Activated naive CD8-positive, alpha-beta T cell treated with anti-CD3 and anti-CD28 coated beads, Interleukin-2, amount 10 ng/mL, durations not matched to agents 7 days and 5 days (primary cell): ENCODE results near the gene SPANXN5. TPM values are rescaled to one million over a fixed set of nuclear protein-coding genes. Genes with fewer than 3 reads are reported as not detected.

Experiments used
- total RNA-seq, 2 experiments: library from RNA; stranded (reverse); gene quantifications; one replicate each; pipeline ENCODE4 v1.2.3, GENCODE V29; 2021

The SPANXN5 gene
- total RNA-seq, 2 experiments from 2014 or later = not detected

Other genes starting within 250 kb of the SPANXN5 start
- gene SSX7, start 142.5 kb downstream of the SPANXN5 start, total RNA-seq = not detected
- not detected for gene SSX2, start 90.2 kb downstream of the SPANXN5 start, total RNA-seq
- not detected for gene SSX2B, start 46.2 kb downstream of the SPANXN5 start, total RNA-seq
- gene XAGE5, start 13.9 kb upstream of the SPANXN5 start, total RNA-seq = not detected
- gene XAGE3, start 70.7 kb upstream of the SPANXN5 start, total RNA-seq = not detected
- 10 to 100 TPM; 15.6 to 16.6 TPM for gene FAM156B, start 99.9 kb upstream of the SPANXN5 start, total RNA-seq
- 10 to 100 TPM; 19.3 to 23.3 TPM for gene FAM156A, start 161.1 kb upstream of the SPANXN5 start, total RNA-seq